Keratinocyte (primary cell): ENCODE data around the gene NAV3.

ENCODE experiments used
- CTCF ChIP-seq, 3 experiments: IDR thresholded peaks in 1 of 3; conservative IDR thresholded peaks in 1 of 3; optimal IDR thresholded peaks in 1 of 3; 2 replicates in 2 of 3; 3 replicates in 1 of 3; pipeline versions ENCODE3 to v1.5.1; 2011; ENCODE audit warnings: low read length in 3 of 3, mild to moderate bottlenecking in 3 of 3, moderate library complexity in 2 of 3, control low read depth in 1 of 3, inconsistent platforms in 1 of 3; ENCODE audit not compliant: insufficient read depth in 2 of 3; ENCODE audit errors: extremely low read depth in 1 of 3
- EZH2 ChIP-seq: IDR thresholded peaks from one replicate; pipeline ENCODE4 v1.6.1; 2012; ENCODE audit warnings: inconsistent platforms, mild to moderate bottlenecking, low read length, moderate library complexity

- no peak for TF ChIP-seq CTCF (optimal IDR thresholded peaks at IDR 0.05 in 1 of 3, IDR thresholded peaks at IDR 0.05 in 1 of 3, conservative IDR thresholded peaks at IDR 0.05 in 1 of 3; ENCODE audit: extremely low read depth in 1 of 3, insufficient read depth in 2 of 3, low read length in 3 of 3)
- no peak for TF ChIP-seq EZH2
Measured at GRCh38 chr12:77845831-77846230, 15.1 kb downstream of the NAV3 start.
